HUES6 (cell line): ENCODE results near the gene SDCCAG8.
"Not testable (repeated sequence)": the region's sequence is repeated elsewhere in the genome, so short reads cannot be mapped to it uniquely, and the experiment has no call there.

Experiments
- H3K27ac ChIP-seq: 2 replicates; pipeline ENCODE4 v1.7.0; 2013; ENCODE audit warnings: low read depth, mild to moderate bottlenecking, low read length, inconsistent platforms
- H3K27me3 ChIP-seq: 2 replicates; pipeline ENCODE4 v1.6.1; 2013; ENCODE audit warnings: low read length; ENCODE audit not compliant: control insufficient read depth, insufficient read depth
- H3K36me3 ChIP-seq: 2 replicates; pipeline ENCODE4 v1.6.1; 2013; ENCODE audit warnings: low read length; ENCODE audit not compliant: control insufficient read depth, insufficient read depth
- H3K4me1 ChIP-seq: 2 replicates; pipeline ENCODE4 v1.6.1; 2013; ENCODE audit warnings: low read length; ENCODE audit not compliant: control insufficient read depth, insufficient read depth
- H3K4me3 ChIP-seq: 2 replicates; pipeline ENCODE4 v1.5.1; 2013; ENCODE audit warnings: low read depth, low read length
- H3K9ac ChIP-seq: one replicate; pipeline ENCODE4 v1.6.1; 2013; ENCODE audit warnings: mild to moderate bottlenecking, low read length
- H3K9me3 ChIP-seq: 2 replicates; pipeline ENCODE4 v1.6.1; 2013; ENCODE audit warnings: low read depth, low read length; ENCODE audit not compliant: control insufficient read depth, insufficient read depth

The SDCCAG8 gene

GRCh38 chr1:243255791-243256512 lies at the start of gene SDCCAG8:
TSS of gene SDCCAG8 (plus strand) at chr1:243256041. CDS start at chr1:243256174, 133 bp downstream.
- Histone ChIP-seq H3K36me3 (no peaks in the 10 kb centered on the region), H3K9ac (peak within 1 kb of the TSS; percentile 91), H3K4me1 (0 out of 2 replicates have a peak, but pooled peaks cover 10% of the 10 kb centered on the region), H3K9me3 (no peaks in the 10 kb centered on the region), H3K4me3 (peak within 1 kb of the TSS; percentile 76), H3K27ac (no peak within 1 kb of the TSS; the same call in 1 of the 2 replicates), H3K27me3 (no peaks in the 10 kb centered on the region)

GRCh38 chr1:243211984-243212383 lies 43.9 kb upstream of the SDCCAG8 start:
- not testable (repeated sequence) for H3K9ac ChIP-seq, H3K27ac ChIP-seq, H3K9me3 ChIP-seq, H3K4me1 ChIP-seq, H3K4me3 ChIP-seq, H3K27me3 ChIP-seq
- peaks cover 19% of the 10 kb centered on the region for H3K36me3 ChIP-seq

- no peak overlapping the region for H3K4me3 ChIP-seq
These were observed 42.6 kb upstream of the SDCCAG8 start for GRCh38 chr1:243213045-243213787.

GRCh38 chr1:243215276-243215875 lies 40.5 kb upstream of the SDCCAG8 start:
- H3K4me1 ChIP-seq, H3K27ac ChIP-seq, H3K4me3 ChIP-seq, H3K9ac ChIP-seq, H3K27me3 ChIP-seq: not testable (repeated sequence)
- Histone ChIP-seq H3K36me3 (peaks cover 44% of the 10 kb centered on the region), H3K9me3 (peaks cover 10% of the 10 kb centered on the region; the same call in 1 of the 2 replicates)

More at GRCh38 chr1:243213045-243213787, 42.6 kb upstream of the SDCCAG8 start:
- peaks cover 27% of the 10 kb centered on the region for H3K36me3 ChIP-seq
- H3K4me1 ChIP-seq, result no peaks in the 10 kb centered on the region
- H3K9me3 ChIP-seq, result peaks cover 10% of the 10 kb centered on the region; the same call in 1 of the 2 replicates
- H3K27me3 ChIP-seq, result no peaks in the 10 kb centered on the region
- 0 out of 2 replicates have a peak overlapping the region, but pooled peaks have one; percentile 53 for H3K27ac ChIP-seq
- no peak overlapping the region for H3K9ac ChIP-seq

GRCh38 chr1:243216741-243217140 lies 39.1 kb upstream of the SDCCAG8 start:
- H3K36me3 ChIP-seq, result peaks cover 58% of the 10 kb centered on the region
- no peak overlapping the region for H3K9ac ChIP-seq
- peaks cover 10% of the 10 kb centered on the region; the same call in 1 of the 2 replicates for H3K9me3 ChIP-seq
- H3K4me3 ChIP-seq, result no peak overlapping the region
- no peaks in the 10 kb centered on the region for H3K4me1 ChIP-seq
- no peak overlapping the region for H3K27ac ChIP-seq
- H3K27me3 ChIP-seq, result no peaks in the 10 kb centered on the region

- peaks cover 10% of the 10 kb centered on the region; the same call in 1 of the 2 replicates for H3K9me3 ChIP-seq
- H3K4me3 ChIP-seq, result no peak overlapping the region
- no peak overlapping the region for H3K9ac ChIP-seq
- no peaks in the 10 kb centered on the region for H3K27me3 ChIP-seq
- no peak overlapping the region for H3K27ac ChIP-seq
- H3K4me1 ChIP-seq, result no peaks in the 10 kb centered on the region
- H3K36me3 ChIP-seq, result peaks cover 60% of the 10 kb centered on the region
These were observed 38.5 kb upstream of the SDCCAG8 start for GRCh38 chr1:243217349-243217748.

- Histone ChIP-seq H3K4me3 (no peak overlapping the region), H3K9me3 (peaks cover 10% of the 10 kb centered on the region; the same call in 1 of the 2 replicates), H3K36me3 (peaks cover 62% of the 10 kb centered on the region), H3K4me1 (no peaks in the 10 kb centered on the region), H3K27ac (no peak overlapping the region), H3K9ac (no peak overlapping the region), H3K27me3 (no peaks in the 10 kb centered on the region)
These were observed 37.8 kb upstream of the SDCCAG8 start for GRCh38 chr1:243218059-243218458.

GRCh38 chr1:243227622-243228021 lies 28.2 kb upstream of the SDCCAG8 start:
- no peak overlapping the region for H3K27ac ChIP-seq
- H3K4me3 ChIP-seq, result no peak overlapping the region
- H3K9me3 ChIP-seq, result peaks cover 29% of the 10 kb centered on the region
- no peak overlapping the region for H3K9ac ChIP-seq
- peaks cover 38% of the 10 kb centered on the region for H3K36me3 ChIP-seq
- no peaks in the 10 kb centered on the region for H3K27me3 ChIP-seq
- no peaks in the 10 kb centered on the region for H3K4me1 ChIP-seq

GRCh38 chr1:243229526-243229925 lies 26.3 kb upstream of the SDCCAG8 start:
- Histone ChIP-seq H3K27ac (no peak overlapping the region), H3K36me3 (peaks cover 26% of the 10 kb centered on the region), H3K4me1 (no peaks in the 10 kb centered on the region)

GRCh38 chr1:243230914-243231313 lies 24.9 kb upstream of the SDCCAG8 start:
- Histone ChIP-seq H3K9ac (no peak overlapping the region), H3K36me3 (peaks cover 24% of the 10 kb centered on the region), H3K27ac (no peak overlapping the region), H3K27me3 (no peaks in the 10 kb centered on the region), H3K9me3 (peaks cover 45% of the 10 kb centered on the region), H3K4me3 (no peak overlapping the region), H3K4me1 (no peaks in the 10 kb centered on the region)

More at GRCh38 chr1:243229526-243229925, 26.3 kb upstream of the SDCCAG8 start:
- no peak overlapping the region for H3K9ac ChIP-seq
- no peaks in the 10 kb centered on the region for H3K27me3 ChIP-seq
- H3K4me3 ChIP-seq, result no peak overlapping the region
- H3K9me3 ChIP-seq, result peaks cover 41% of the 10 kb centered on the region
